Ascending aorta (tissue), 2 donors: ENCODE measurements around the gene CD226. TPM values are rescaled to one million over a fixed set of nuclear protein-coding genes. Genes with fewer than 3 reads are reported as not detected.

Experiments used
- DNase-seq, 2 donors: peaks; one replicate each; pipeline ENCODE4 v3.0.0-alpha.2; 2019; ENCODE audit warnings: low spot score in 2 of 2
- H3K27ac ChIP-seq, 2 donors: fragments of 200-600 bp; sonication (generic); one replicate each; pipeline ENCODE4 v1.5.1; 2016 to 2017; ENCODE audit warnings: mild to moderate bottlenecking in 1 of 2
- H3K27me3 ChIP-seq: fragments of 200-600 bp; sonication (generic); one replicate; pipeline ENCODE4 v1.5.1; 2017
- H3K36me3 ChIP-seq, 2 donors: fragments of 200-600 bp; sonication (generic); one replicate each; pipeline ENCODE4 v1.5.1; 2016
- H3K4me1 ChIP-seq, 2 donors: fragments of 200-600 bp; sonication (generic); one replicate each; pipeline ENCODE4 v1.5.1; 2016 to 2017; ENCODE audit warnings: mild to moderate bottlenecking in 1 of 2
- H3K4me3 ChIP-seq, 2 donors: fragments of 200-600 bp; sonication (generic); one replicate each; pipeline ENCODE4 v1.5.1; 2016 to 2017; ENCODE audit warnings: mild to moderate bottlenecking in 1 of 2
- H3K9me3 ChIP-seq, 2 donors: fragments of 200-600 bp; sonication (generic); one replicate each; pipeline ENCODE4 v1.5.1; 2016
- intact Hi-C: fragments of 100-400 bp; cut with DNase I; formaldehyde crosslinking; loops from one replicate; pipeline ENCODE4 v1.15.1; 2023
- total RNA-seq: library from RNA; depleted of rRNA; stranded (reverse); fragments of >200 nt; gene quantifications from one replicate; pipeline ENCODE4 v1.1.0, GENCODE V29; 2016
- TF ChIP-seq, protein P1 (sequence below), 3 experiments: fragments of 200-600 bp in 2 of 3; fragments of 450-650 bp in 1 of 3; sonication (generic) in 2 of 3; IDR thresholded peaks; one replicate each; pipeline ENCODE4 v1.5.1; 2016 to 2019; ENCODE audit warnings: antibody characterized with exemption in 3 of 3, mild to moderate bottlenecking in 1 of 3, moderate library complexity in 1 of 3

CD226 gene
- total RNA-seq, 1 donor from 2014 or later, result 3.3 TPM

DNA sequence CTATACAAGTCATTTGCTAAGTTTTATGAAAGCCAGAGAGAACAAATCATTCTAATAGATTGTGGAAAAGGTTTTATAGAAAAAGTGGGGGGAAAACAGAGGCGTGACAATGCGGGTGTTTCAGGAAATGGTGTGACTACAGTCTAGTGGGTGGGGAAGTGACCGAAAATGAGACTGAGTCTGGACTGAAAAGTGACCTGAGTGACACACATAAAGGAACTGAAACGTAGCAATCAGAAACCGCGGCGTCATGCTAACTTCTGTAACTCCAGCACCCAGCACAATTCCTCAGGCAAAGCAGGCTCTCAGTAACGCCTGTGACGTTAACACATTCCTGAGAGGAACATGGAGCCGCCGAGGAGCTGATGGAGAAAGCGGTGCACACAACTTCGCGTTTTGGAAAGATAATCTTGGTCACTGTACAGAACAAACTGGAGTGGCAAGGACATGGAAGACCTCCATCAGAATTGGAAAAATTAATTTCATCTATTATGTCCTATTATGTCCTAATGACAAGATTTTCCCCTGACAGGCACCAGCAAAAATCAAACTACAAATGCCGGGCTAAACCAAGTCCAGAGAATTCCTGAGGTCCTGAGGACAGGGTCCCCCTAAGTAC is 1.4 kb upstream of the CD226 start:
- H3K9me3 ChIP-seq, result no peaks in the 10 kb centered on the region
- no peaks in the 10 kb centered on the region for H3K36me3 ChIP-seq
- DNase-seq, result peak in 1 of 2 donors; percentile 69
- intact Hi-C loops, result no loop called here
- H3K27ac ChIP-seq, result no peak overlapping the region
- TF ChIP-seq, protein P1, sequence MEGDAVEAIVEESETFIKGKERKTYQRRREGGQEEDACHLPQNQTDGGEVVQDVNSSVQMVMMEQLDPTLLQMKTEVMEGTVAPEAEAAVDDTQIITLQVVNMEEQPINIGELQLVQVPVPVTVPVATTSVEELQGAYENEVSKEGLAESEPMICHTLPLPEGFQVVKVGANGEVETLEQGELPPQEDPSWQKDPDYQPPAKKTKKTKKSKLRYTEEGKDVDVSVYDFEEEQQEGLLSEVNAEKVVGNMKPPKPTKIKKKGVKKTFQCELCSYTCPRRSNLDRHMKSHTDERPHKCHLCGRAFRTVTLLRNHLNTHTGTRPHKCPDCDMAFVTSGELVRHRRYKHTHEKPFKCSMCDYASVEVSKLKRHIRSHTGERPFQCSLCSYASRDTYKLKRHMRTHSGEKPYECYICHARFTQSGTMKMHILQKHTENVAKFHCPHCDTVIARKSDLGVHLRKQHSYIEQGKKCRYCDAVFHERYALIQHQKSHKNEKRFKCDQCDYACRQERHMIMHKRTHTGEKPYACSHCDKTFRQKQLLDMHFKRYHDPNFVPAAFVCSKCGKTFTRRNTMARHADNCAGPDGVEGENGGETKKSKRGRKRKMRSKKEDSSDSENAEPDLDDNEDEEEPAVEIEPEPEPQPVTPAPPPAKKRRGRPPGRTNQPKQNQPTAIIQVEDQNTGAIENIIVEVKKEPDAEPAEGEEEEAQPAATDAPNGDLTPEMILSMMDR (IDR thresholded peaks at IDR 0.05), result no peak
- H3K27me3 ChIP-seq, result no peaks in the 10 kb centered on the region
- peak overlapping the region in 1 of 2 donors; percentile 36 for H3K4me3 ChIP-seq
- H3K4me1 ChIP-seq, result no peaks in the 10 kb centered on the region

DNA sequence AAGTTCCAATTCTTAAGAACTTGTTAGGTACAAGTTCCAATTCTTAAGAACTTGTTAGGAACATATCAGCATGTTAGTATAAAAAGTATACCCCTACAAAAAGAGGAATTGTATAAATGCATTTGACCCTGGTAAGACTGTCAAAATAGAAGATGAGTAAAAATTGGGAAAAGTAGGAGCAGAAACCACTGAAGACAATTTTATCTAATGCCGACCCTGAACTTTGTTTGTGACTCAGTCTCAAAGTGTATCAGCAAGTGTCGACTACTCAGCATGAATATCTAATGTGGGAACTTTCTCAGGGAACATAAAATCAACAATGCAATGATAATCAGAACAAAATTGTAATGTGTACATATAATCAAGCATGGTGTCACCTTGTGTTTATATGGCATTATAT is 583 bp upstream of the CD226 start:
- Histone ChIP-seq H3K4me3 (no peak overlapping the region), H3K27ac (no peak overlapping the region), H3K36me3 (no peaks in the 10 kb centered on the region), H3K4me1 (no peaks in the 10 kb centered on the region), H3K9me3 (no peaks in the 10 kb centered on the region), H3K27me3 (no peaks in the 10 kb centered on the region)
- TF ChIP-seq, protein P1 (IDR thresholded peaks at IDR 0.05), result no peak
- DNase-seq, result no peak
- intact Hi-C loops, result no loop called here

DNA sequence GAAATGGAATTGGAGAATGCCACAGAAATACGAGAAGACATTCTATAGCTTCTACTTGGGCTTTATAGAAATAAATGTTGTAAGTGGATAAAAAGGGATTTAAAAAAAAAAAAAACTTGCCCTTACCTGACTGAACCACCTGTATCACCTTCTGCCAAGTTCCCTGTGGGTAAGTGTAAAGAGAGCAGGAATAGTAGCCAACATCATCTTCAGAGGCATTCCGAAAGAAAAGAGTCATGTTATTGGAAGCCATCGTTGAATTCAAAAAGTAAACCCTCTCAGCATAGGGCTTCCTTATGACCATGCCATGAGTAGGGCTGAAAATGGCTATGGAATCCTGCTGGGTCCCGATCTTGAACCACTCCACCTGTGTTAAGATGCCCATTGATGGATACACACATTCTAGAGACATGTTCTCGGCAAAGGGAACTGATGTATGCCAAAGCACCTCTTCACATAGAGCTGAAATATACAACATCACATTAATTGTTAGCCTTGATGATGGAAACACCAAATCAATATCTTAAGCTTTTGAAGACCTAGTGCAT is 991 bp downstream of the CD226 start:
- intact Hi-C loops, result no loop called here
- Histone ChIP-seq H3K27me3 (no peaks in the 10 kb centered on the region), H3K36me3 (no peaks in the 10 kb centered on the region), H3K4me3 (no peak overlapping the region), H3K4me1 (no peaks in the 10 kb centered on the region), H3K27ac (no peak overlapping the region), H3K9me3 (no peaks in the 10 kb centered on the region)
- TF ChIP-seq, protein P1 (IDR thresholded peaks at IDR 0.05), result no peak
- DNase-seq, result no peak

DNA sequence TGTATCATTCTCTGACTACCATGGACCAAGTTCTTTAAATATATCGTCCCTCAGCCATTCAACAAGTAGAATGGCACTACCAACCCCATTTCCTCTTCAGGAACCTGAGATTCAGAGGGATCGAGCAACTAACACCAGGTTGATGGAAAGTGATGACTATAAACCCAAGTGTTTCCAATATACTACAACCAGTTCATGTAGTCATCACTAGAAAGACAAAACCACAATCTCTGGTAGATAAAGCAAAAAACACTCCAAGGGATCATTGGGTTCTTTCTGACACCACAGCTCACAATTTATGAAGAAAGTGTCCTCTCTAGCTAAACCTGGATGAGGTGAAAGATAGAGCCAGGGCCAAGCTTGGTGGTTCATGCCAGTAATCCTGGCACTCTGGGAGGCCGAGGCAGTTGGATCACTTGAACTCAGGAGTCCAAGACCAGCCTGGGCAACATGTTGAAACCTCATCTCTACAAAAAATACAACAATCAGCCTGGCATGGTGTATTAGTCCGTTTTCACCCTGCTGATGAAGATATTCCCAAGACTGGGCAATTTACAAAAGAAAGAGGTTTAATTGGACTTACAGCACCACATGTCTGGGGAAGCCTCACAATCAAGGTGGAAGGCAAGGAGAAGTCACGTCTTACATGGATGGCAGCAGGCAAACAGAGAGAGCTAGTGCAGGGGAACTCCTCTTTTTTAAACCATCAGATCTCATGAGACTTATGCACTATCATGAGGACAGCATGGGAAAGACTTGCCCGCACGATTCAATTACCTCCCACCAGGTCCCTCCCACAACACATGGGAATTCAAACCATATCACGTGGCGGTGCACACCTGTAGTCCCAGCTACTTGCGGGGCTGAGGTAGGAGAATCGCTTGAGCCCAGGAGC is 2.2 kb downstream of the CD226 start:
- no peaks in the 10 kb centered on the region for H3K4me1 ChIP-seq
- no peak for DNase-seq
- no peaks in the 10 kb centered on the region for H3K36me3 ChIP-seq
- no peak overlapping the region for H3K27ac ChIP-seq
- intact Hi-C loops, result no loop called here
- no peaks in the 10 kb centered on the region for H3K9me3 ChIP-seq
- no peak overlapping the region for H3K4me3 ChIP-seq
- TF ChIP-seq, protein P1 (IDR thresholded peaks at IDR 0.05), result no peak
- no peaks in the 10 kb centered on the region for H3K27me3 ChIP-seq

DNA sequence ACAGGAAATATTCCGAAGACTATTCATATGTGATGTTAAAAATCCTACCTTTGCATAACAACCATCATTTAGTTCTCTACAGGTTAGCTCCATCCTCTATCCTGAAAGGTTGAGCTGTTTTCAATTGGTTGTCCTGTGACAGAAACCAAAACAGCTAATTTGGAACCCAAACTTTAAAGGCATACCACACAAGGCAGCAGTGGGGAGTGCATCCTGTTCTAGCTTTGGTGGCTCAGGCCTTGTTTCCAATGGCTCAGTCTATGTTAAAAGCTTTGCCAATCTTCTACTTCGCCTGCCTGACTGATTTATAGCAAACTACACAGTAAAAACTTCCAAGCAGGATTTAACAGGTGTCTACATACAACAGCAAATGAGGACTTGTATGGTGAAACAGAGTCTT is 3.2 kb downstream of the CD226 start:
- TF ChIP-seq, protein P1 (IDR thresholded peaks at IDR 0.05), result no peak
- intact Hi-C loops, result no loop called here
- no peaks in the 10 kb centered on the region for H3K36me3 ChIP-seq

More for the DNA sequence above, 3.2 kb downstream of the CD226 start:
- Histone ChIP-seq H3K27me3 (no peaks in the 10 kb centered on the region), H3K9me3 (no peaks in the 10 kb centered on the region), H3K4me1 (no peaks in the 10 kb centered on the region), H3K27ac (no peak overlapping the region), H3K4me3 (no peak overlapping the region)
- DNase-seq, result no peak
